ENCODE results near the gene HBA2.
"Not testable (repeated sequence)": the region's sequence is repeated elsewhere in the genome, so short reads cannot be mapped to it uniquely, and the experiment has no call there.

Gene HBA2

GRCh38 chr16:204046-204445 is 31.4 kb downstream of the HBA2 start:
- DNase-seq = not testable (repeated sequence)

GRCh38 chr16:209359-209758 is 36.7 kb downstream of the HBA2 start:
- DNase-seq = not testable (repeated sequence)

DNA sequence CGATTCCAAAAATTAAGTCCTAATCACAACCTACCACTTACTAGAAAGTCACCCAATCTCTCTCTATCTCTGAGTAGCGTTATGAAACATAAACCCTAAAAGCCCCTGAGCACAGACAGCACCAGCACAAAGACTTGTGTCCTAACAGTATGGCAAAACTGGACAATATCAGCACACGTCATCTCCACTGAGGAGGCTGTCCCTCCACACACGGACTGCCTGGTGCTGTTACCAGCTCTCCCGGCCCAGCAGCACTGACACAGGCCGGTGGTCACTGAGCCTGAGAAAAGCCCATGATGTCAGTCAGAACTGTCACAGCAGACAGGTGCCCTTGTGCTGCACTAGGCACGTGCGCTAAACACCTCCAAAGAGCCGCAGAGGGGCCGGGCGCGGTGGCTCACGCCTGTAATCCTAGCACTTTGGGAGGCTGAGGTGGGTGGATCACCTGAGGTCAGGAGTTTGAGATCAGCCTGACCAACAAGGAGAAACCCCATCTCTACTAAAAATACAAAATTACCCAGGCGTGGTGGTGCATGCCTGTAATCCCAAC is 39.0 kb downstream of the HBA2 start:
- DNase-seq = not testable (repeated sequence)

GRCh38 chr16:212999-213398 is 40.3 kb downstream of the HBA2 start:
- DNase-seq = no peak

- no peak for DNase-seq
Observed at GRCh38 chr16:220021-220420, 47.3 kb downstream of the HBA2 start.
